Spinal cord (tissue), 10 donors: Measurements from ENCODE around the gene QKI. TPM values are rescaled to one million over a fixed set of nuclear protein-coding genes. Genes with fewer than 3 reads are reported as not detected.

Experiments
- DNase-seq, 6 donors: peaks; one replicate each; pipeline versions ENCODE4 v3.0.0 to v3.0.0-alpha.2; 2013 to 2015; ENCODE audit warnings: low spot score in 6 of 6, low read depth in 4 of 6
- H3K27ac ChIP-seq: one replicate; pipeline ENCODE4 v1.5.1; 2013; ENCODE audit warnings: low read depth, low read length, control low read depth
- H3K27me3 ChIP-seq: one replicate; pipeline ENCODE4 v1.6.1; 2013; ENCODE audit warnings: low read length; ENCODE audit not compliant: control insufficient read depth, insufficient read depth
- H3K36me3 ChIP-seq: one replicate; pipeline ENCODE4 v1.6.1; 2013; ENCODE audit warnings: low read length; ENCODE audit not compliant: control insufficient read depth, insufficient read depth
- H3K4me1 ChIP-seq: one replicate; pipeline ENCODE4 v1.6.1; 2013; ENCODE audit warnings: low read length; ENCODE audit not compliant: control insufficient read depth, insufficient read depth
- H3K4me3 ChIP-seq: one replicate; pipeline ENCODE4 v1.5.1; 2013; ENCODE audit warnings: low read depth, low read length, control low read depth
- H3K9me3 ChIP-seq: one replicate; pipeline ENCODE4 v1.6.1; 2013; ENCODE audit warnings: low read length; ENCODE audit not compliant: control insufficient read depth, insufficient read depth
- WGBS: methylation state at CpG from one replicate; pipeline ENCODE4 v1.1.5; 2013; ENCODE audit warnings: missing lambda C conversion rate; ENCODE audit not compliant: insufficient coverage; 5-methylcytosine and 5-hydroxymethylcytosine counted together
- polyA plus RNA-seq, 2 donors: library from polyadenylated mRNA; unstranded; fragments of 120-200 nt; gene quantifications; one replicate each; pipeline ENCODE4 v1.2.1, GENCODE V29; 2013; ENCODE audit not compliant: insufficient read length in 2 of 2
- total RNA-seq, 2 donors: library from RNA; depleted of rRNA in 1 of 2; stranded (reverse); fragments of 120-200 nt in 1 of 2; fragments of >200 nt in 1 of 2; gene quantifications; one replicate each; pipeline versions ENCODE4 v1.2.3 to v1.2.4, GENCODE V29; 2013 to 2014
- donor health status: healthy.

The QKI gene
- total and polyA plus RNA-seq, 4 donors, result 346 to 877 (median 601) TPM

DNA sequence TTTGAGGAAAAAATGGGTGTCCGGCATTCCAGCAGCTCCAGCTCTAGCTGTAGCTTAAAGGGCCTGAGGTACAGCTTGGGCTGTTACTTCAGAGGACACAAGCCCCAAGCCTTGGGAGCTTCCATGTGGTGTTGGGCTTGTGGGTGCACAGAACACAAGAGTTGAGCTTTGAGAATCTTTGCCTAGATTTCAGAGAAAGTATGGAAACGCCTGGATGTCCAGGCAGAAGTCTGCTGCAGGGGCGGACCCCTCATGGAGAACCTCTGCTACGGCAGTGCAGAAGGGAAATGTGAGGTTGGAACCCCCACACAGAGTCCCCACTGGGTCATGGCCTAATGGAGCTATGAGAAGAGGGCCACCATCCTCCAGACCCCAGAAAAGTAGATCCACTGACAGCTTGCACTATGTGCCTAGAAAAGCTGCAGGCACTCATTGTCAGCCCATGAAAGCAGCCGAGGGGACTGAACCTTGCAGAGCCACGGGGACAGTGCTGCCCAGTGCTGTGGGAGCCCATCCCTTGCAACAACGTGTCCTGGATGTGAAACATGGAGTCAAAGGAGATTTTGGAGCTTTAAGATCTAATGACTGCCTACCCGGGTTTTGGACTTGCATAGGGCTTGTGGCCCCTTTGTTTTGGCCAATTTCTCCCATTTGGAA is 90.6 kb downstream of the QKI start:
- Histone ChIP-seq H3K27ac (no peak overlapping the region), H3K9me3 (peaks cover 6% of the 10 kb centered on the region), H3K27me3 (no peaks in the 10 kb centered on the region), H3K36me3 (peaks cover 4% of the 10 kb centered on the region), H3K4me1 (peaks cover 14% of the 10 kb centered on the region), H3K4me3 (no peak overlapping the region)
- WGBS, result 84% methylated on average over 7 of the region's 8 CpGs
- no peak for DNase-seq

GRCh38 chr6:163507965-163508364 is 93.4 kb downstream of the QKI start:
- no peak overlapping the region for H3K4me3 ChIP-seq
- H3K4me1 ChIP-seq, result peaks cover 10% of the 10 kb centered on the region
- H3K27ac ChIP-seq, result no peak overlapping the region
- DNase-seq, result no peak
- no CpG with 5 or more reads among the region's 1 CpG for WGBS
- H3K27me3 ChIP-seq, result no peaks in the 10 kb centered on the region
- H3K36me3 ChIP-seq, result peaks cover 4% of the 10 kb centered on the region
- H3K9me3 ChIP-seq, result peaks cover 6% of the 10 kb centered on the region

GRCh38 chr6:163513003-163513402 is 98.5 kb downstream of the QKI start:
- Histone ChIP-seq H3K27ac (no peak overlapping the region), H3K36me3 (peaks cover 4% of the 10 kb centered on the region), H3K4me3 (no peak overlapping the region), H3K27me3 (no peaks in the 10 kb centered on the region), H3K4me1 (no peaks in the 10 kb centered on the region), H3K9me3 (peaks cover 2% of the 10 kb centered on the region)
- WGBS, result 100% methylated on average over 1 of the region's 4 CpGs
- DNase-seq, result no peak

DNA sequence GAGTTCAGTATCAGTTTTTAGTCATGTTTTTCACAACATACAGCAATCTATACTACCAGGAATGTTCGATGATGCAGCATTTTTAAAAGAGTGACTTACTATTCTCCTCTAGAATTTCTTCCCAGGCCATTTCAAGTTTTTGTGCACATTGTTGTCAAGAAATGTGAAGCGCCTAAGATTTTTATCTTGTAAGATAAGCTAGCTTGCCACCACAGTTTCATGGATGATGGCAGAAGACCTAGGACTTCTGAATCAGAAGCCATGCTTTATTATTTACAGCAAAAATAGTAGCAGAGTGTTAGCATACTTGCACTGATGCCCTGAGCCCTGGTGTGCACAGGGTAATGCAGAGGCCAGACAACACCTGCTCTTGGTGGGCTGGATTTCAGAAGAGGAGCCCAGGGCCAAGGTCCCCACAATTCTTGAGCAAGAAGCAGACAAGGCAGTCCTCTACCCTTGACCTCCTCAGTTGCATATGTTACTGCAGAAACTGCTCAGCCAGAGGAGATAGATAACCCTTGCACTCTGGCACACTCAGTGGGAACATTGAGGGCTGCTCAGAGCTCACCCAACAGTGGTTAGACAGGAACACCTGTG is 99.2 kb downstream of the QKI start:
- no peak for DNase-seq

GRCh38 chr6:163516908-163517307 is 102.4 kb downstream of the QKI start:
- Histone ChIP-seq H3K4me1 (peaks cover 5% of the 10 kb centered on the region), H3K36me3 (no peaks in the 10 kb centered on the region), H3K9me3 (no peaks in the 10 kb centered on the region), H3K27ac (no peak overlapping the region), H3K27me3 (no peaks in the 10 kb centered on the region), H3K4me3 (no peak overlapping the region)
- DNase-seq, result no peak

More for the DNA sequence above, 99.2 kb downstream of the QKI start:
- Histone ChIP-seq H3K27me3 (no peaks in the 10 kb centered on the region), H3K27ac (no peak overlapping the region), H3K36me3 (peaks cover 2% of the 10 kb centered on the region), H3K4me3 (no peak overlapping the region), H3K9me3 (no peaks in the 10 kb centered on the region), H3K4me1 (no peaks in the 10 kb centered on the region)
- WGBS, result no CpG with 5 or more reads among the region's 2 CpGs

DNA sequence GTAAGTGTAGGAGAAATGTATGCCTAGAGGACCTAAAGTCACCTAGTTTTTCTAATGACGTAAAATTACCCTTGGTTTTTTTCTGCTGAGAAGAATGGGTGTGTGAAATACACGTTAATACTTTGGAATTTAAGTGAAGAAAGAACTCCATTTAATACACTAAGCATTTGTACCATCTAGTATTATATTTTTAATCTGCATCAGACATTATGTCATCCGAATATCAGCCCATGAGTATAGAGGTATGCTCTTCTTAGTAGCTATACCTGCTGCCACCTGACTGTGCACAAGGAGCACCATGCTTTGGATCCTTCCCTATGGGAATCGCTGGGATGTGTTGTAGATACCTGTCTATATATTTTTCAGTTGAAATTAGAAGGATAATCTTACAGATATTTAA is 106.4 kb downstream of the QKI start:
- H3K36me3 ChIP-seq, result no peaks in the 10 kb centered on the region
- no peaks in the 10 kb centered on the region for H3K27me3 ChIP-seq
- no peak overlapping the region for H3K4me3 ChIP-seq
- no peak overlapping the region for H3K27ac ChIP-seq
- peaks cover 12% of the 10 kb centered on the region for H3K4me1 ChIP-seq
- no peaks in the 10 kb centered on the region for H3K9me3 ChIP-seq
- no peak for DNase-seq
- no CpG with 5 or more reads among the region's 4 CpGs for WGBS

- H3K27me3 ChIP-seq, result no peaks in the 10 kb centered on the region
- H3K4me3 ChIP-seq, result no peak overlapping the region
- no CpG with 5 or more reads among the region's 1 CpG for WGBS
- peaks cover 12% of the 10 kb centered on the region for H3K4me1 ChIP-seq
- no peaks in the 10 kb centered on the region for H3K36me3 ChIP-seq
- no peak overlapping the region for H3K27ac ChIP-seq
- no peaks in the 10 kb centered on the region for H3K9me3 ChIP-seq
- DNase-seq, result no peak
Observed at GRCh38 chr6:163522033-163522432, 107.5 kb downstream of the QKI start.

- no peak overlapping the region for H3K4me3 ChIP-seq
- peaks cover 12% of the 10 kb centered on the region for H3K4me1 ChIP-seq
- H3K36me3 ChIP-seq, result no peaks in the 10 kb centered on the region
- no peaks in the 10 kb centered on the region for H3K27me3 ChIP-seq
- H3K9me3 ChIP-seq, result no peaks in the 10 kb centered on the region
- no peak overlapping the region for H3K27ac ChIP-seq
- DNase-seq, result no peak
Observed at GRCh38 chr6:163525926-163526325, 111.4 kb downstream of the QKI start.

DNA sequence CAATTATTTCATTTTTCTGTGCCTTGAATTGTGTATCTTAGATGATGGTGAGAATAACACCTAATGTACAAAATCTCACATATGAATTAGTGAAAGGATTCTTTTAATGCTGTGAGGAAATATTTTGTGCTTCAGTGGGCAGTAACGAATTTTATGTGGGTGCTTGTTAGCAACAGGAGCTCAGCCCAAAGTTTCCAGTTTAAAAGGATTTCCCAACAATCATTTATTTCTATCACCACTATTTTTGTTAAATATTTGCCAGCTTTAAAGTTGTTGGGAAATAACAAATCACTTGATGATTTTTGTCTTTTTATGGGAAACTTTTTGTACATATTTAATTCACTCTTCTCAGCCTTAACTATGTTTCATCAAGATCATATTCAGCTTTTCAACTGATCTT is 111.8 kb downstream of the QKI start:
- H3K9me3 ChIP-seq, result no peaks in the 10 kb centered on the region
- H3K27me3 ChIP-seq, result no peaks in the 10 kb centered on the region
- H3K4me1 ChIP-seq, result peaks cover 16% of the 10 kb centered on the region
- no peak overlapping the region for H3K27ac ChIP-seq
- WGBS, result no CpG with 5 or more reads among the region's 1 CpG
- no peak overlapping the region for H3K4me3 ChIP-seq
- DNase-seq, result no peak
- no peaks in the 10 kb centered on the region for H3K36me3 ChIP-seq

DNA sequence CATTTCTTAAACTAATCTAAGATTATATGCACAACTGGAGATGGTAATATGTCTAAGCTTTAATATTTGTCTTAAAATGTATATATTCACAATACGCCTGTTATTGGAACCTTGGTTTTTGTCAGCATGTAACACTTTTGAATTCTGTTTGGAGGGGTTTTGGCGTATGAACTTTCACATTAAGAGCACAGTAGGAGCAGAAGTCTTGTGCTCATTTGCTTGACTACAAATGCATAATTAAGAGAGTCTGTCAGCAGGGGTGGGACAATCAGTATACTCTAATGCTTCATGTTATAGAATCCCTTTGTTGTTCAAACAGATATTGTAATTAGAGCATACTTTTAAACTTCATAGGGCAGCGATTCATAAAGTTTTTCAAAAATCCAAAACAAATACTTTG is 112.8 kb downstream of the QKI start:
- Histone ChIP-seq H3K9me3 (no peaks in the 10 kb centered on the region), H3K4me1 (peaks cover 16% of the 10 kb centered on the region), H3K4me3 (no peak overlapping the region), H3K27me3 (no peaks in the 10 kb centered on the region), H3K36me3 (no peaks in the 10 kb centered on the region), H3K27ac (no peak overlapping the region)
- WGBS, result no CpG with 5 or more reads among the region's 3 CpGs
- DNase-seq, result peak in 1 of 6 donors; percentile 75
